Measurements from ENCODE around the gene KRTAP2-1. TPM values are rescaled to one million over a fixed set of nuclear protein-coding genes. Genes with fewer than 3 reads are reported as not detected.
"Not testable (repeated sequence)": the region's sequence is repeated elsewhere in the genome, so short reads cannot be mapped to it uniquely, and the experiment has no call there.

Gene KRTAP2-1
- total RNA-seq, 1 donor from 2014 or later = not detected

DNA sequence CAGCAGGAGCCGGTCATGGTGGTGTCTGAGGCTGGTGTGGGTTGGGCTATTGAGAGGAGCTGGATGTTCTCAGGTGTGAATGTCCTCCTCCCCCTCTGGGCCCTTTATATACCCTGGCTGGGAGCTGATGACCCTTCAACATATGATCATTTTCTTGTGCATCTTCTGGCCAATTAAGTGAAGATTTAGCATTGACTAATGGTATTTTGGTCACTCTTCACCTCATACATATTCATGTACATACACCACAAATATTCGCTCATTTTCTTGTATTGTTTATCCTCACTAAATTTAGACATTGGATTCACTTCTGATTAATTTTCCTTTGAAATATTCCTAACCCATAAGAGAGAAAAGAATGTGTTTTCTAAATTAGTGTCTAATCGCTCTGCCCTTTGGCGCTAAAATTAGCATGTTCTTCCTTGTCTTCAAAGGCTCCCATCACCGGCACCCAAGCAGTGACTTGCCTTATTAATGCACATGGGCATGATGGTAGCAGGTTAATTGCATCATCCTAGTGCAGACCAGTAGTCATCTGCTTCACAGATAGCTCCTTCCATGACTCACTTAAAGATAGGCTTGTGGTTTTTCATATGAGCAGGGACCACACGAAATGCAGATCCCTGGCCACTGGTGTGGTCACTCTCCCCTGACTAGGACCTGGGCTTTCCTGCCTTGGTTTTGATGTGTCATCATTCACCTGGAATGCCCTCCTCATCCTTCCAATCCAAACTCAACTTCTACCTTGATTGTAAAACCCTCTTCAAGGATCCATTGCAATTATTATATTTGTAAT is 18.9 kb upstream of the KRTAP2-1 start, which contains the start of gene KRTAP2-4:
Gene KRTAP2-4, minus strand, starts transcription at position 51 of the 796 bp plus-strand sequence. Its CDS starts 34 bp downstream, at position 17.
- no peak within 1 kb of the TSS for H3K27ac Mint-ChIP-seq
- DNase-seq (no peak), ATAC-seq (ENCODE audit: low read depth) (no peak)
- peaks cover 7% of the 10 kb centered on the region for H3K27me3 Mint-ChIP-seq
- H3K9me3 Mint-ChIP-seq = no peaks in the 10 kb centered on the region
- H3K4me1 Mint-ChIP-seq = no peaks in the 10 kb centered on the region
- ChIA-PET POLR2A (no interaction called here), CTCF (no interaction called here)
- TF ChIP-seq CTCF (IDR thresholded peaks at IDR 0.05) = no peak
- H3K36me3 Mint-ChIP-seq (ENCODE audit: low read depth) = no peaks in the 10 kb centered on the region
- H3K4me3 Mint-ChIP-seq = no peak within 1 kb of the TSS
- intact Hi-C loops (cut with micrococcal nuclease) = no loop called here

DNA sequence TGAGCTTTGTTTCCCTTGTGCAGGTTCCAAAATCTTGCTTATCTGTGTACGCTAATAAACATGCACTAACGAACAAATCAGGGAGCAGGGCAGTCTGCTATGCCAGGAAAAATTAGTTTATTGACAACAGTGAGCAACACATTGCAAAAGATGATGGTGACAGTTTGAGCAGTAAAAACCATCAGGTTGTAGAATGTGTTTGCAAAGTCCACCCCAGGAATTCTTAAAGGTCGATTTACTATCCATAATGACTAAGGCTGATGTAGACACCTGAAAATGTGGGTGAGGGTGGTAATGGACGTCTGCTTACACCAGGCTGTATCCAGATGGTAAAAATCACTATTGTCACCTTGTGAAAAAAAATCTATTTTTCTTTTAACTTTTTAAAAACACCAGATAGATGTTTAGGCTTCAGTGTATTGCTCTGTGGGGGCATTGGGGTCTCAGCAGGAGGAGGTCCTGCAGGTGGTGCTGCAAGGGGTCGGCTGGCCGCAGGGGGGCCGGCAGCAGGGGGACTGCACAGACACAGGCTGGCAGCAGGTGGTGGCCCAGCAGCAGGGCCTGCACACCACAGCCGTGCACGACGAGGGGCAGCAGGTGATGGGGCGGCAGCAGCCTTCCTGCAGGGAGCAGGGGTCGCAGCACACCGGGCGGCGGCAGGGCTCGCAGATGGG is 18.0 kb upstream of the KRTAP2-1 start:
- peaks cover 14% of the 10 kb centered on the region for H3K27me3 Mint-ChIP-seq
- POLR2A ChIA-PET; H3K9me3 Mint-ChIP-seq; H3K4me1 Mint-ChIP-seq; H3K36me3 Mint-ChIP-seq (ENCODE audit: low read depth); ATAC-seq (ENCODE audit: low read depth); DNase-seq; H3K27ac Mint-ChIP-seq; H3K4me3 Mint-ChIP-seq; CTCF ChIA-PET; intact Hi-C loops (cut with micrococcal nuclease): not testable (repeated sequence)

DNA sequence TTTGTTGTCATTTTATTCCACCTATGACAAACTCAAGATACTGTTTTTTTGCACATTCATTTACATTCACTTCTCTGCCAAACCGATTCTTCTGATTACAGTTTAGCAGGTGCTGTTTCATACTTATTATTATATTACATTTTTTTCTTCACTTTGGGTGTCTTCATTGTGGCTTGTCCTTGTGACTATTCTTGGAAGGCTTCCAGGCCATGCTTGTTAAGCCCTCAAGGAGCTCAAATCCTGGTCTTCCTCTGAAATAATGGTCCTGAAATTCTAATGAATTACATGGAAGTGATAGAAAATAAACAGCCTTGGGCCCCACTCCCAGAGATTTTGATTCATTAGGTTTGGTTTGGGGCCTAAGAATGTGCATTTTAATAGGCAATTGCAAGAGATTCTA is 17.2 kb upstream of the KRTAP2-1 start:
- ChIA-PET CTCF (no interaction called here), POLR2A (no interaction called here)
- ATAC-seq (ENCODE audit: low read depth) (no peak), DNase-seq (no peak)
- Mint-ChIP-seq H3K9me3 (no peaks in the 10 kb centered on the region), H3K4me3 (no peak overlapping the region), H3K36me3 (ENCODE audit: low read depth) (no peaks in the 10 kb centered on the region), H3K27ac (no peak overlapping the region), H3K27me3 (peaks cover 19% of the 10 kb centered on the region), H3K4me1 (no peaks in the 10 kb centered on the region)
- no peak for TF ChIP-seq CTCF (IDR thresholded peaks at IDR 0.05)
- intact Hi-C loops (cut with micrococcal nuclease) = no loop called here

DNA sequence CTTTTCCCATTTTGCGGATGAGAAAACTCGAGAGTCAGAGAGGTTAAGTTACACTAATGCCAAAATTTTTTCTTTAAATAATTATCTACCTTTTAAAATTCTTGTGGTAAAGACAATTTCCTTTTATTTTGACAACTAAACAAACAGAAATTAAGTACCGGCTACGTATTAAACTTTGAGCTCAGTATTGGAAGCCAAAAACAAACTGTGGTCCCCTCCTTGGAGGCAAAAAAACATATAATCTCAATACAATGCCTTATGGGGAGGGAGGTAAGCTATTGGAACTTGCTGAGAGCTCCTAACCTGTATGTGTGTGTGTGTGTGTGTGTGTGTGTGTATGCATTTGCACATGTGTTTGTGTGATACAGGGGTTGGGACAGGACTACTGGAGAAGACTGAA is 16.3 kb upstream of the KRTAP2-1 start:
- ATAC-seq (ENCODE audit: low read depth) (no peak), DNase-seq (no peak)
- Mint-ChIP-seq H3K36me3 (ENCODE audit: low read depth) (no peaks in the 10 kb centered on the region), H3K4me1 (no peaks in the 10 kb centered on the region), H3K27ac (no peak overlapping the region), H3K9me3 (no peaks in the 10 kb centered on the region), H3K27me3 (peaks cover 27% of the 10 kb centered on the region), H3K4me3 (no peak overlapping the region)
- POLR2A ChIA-PET = no interaction called here
- TF ChIP-seq CTCF (IDR thresholded peaks at IDR 0.05) = no peak
- CTCF ChIA-PET = no interaction called here
- intact Hi-C loops (cut with micrococcal nuclease) = no loop called here

DNA sequence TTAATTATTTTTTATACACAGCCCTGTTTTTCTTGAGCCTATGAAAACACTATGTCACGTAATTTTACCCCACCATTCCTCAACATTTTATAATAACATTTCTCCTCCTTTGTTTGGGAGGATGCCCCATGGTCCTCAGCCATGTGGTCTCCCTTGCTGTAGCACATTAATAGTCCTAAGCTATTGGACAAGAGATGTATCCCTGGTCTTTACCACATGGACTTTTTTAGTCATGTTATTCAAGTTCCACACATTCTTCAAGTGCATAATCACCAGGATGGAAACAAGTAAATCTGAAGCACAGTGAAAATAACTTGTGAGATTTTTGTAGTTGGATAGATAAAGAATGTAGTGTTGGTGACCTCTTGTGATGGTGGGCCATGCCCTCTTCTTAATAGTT is 14.8 kb upstream of the KRTAP2-1 start:
- Mint-ChIP-seq H3K4me1 (no peaks in the 10 kb centered on the region), H3K27ac (no peak overlapping the region), H3K9me3 (peaks cover 7% of the 10 kb centered on the region), H3K27me3 (peaks cover 37% of the 10 kb centered on the region), H3K36me3 (ENCODE audit: low read depth) (no peaks in the 10 kb centered on the region), H3K4me3 (no peak overlapping the region)
- DNase-seq (no peak), ATAC-seq (ENCODE audit: low read depth) (no peak)
- intact Hi-C loops (cut with micrococcal nuclease) = no loop called here
- ChIA-PET POLR2A (no interaction called here), CTCF (no interaction called here)
- no peak for TF ChIP-seq CTCF (IDR thresholded peaks at IDR 0.05)

Measured in activated B cell treated with CpG ODN at 0.5 μM for 24 hours (primary cell).